Body of pancreas (tissue), 4 donors: ENCODE measurements around the gene SRPX2. TPM values are rescaled to one million over a fixed set of nuclear protein-coding genes. Genes with fewer than 3 reads are reported as not detected.

ENCODE experiments used
- ATAC-seq: fragments of 150-250 bp; one replicate; pipeline ENCODE4 v1.9.1; 2016
- DNase-seq, 4 donors: peaks; one replicate each; pipeline ENCODE4 v3.0.0-alpha.2; 2019
- H3K27ac ChIP-seq, 4 donors: fragments of 200-600 bp; sonication (generic); 1 replicate in 3 of 4; 2 replicates in 1 of 4; pipeline versions ENCODE4 v1.5.1 to v1.6.1; 2016 to 2019; ENCODE audit warnings: mild to moderate bottlenecking in 1 of 4, mixed read lengths in 1 of 4, moderate library complexity in 1 of 4
- H3K27me3 ChIP-seq, 2 donors: fragments of 200-600 bp; sonication (generic); one replicate each; pipeline ENCODE4 v1.6.0; 2016; ENCODE audit warnings: mild to moderate bottlenecking in 1 of 2
- H3K36me3 ChIP-seq, 2 donors: fragments of 200-600 bp; sonication (generic); replicated peaks in 1 of 2; 2 replicates each; pipeline ENCODE4 v1.5.1; 2016; ENCODE audit warnings: low read depth in 2 of 2; ENCODE audit not compliant: insufficient read depth in 1 of 2
- H3K4me1 ChIP-seq: fragments of 200-600 bp; sonication (generic); one replicate; pipeline ENCODE4 v1.6.0; 2016
- H3K4me3 ChIP-seq, 2 donors: fragments of 200-600 bp; sonication (generic); 1 replicate in 1 of 2; 2 replicates in 1 of 2; pipeline ENCODE4 v1.5.1; 2016 to 2019
- H3K9me3 ChIP-seq, 3 donors: fragments of 200-600 bp; sonication (generic); 1 replicate in 2 of 3; 2 replicates in 1 of 3; pipeline ENCODE4 v1.5.1; 2016
- CTCF ChIP-seq, 7 experiments: fragments of 450-650 bp in 4 of 7; fragments of 200-600 bp in 3 of 7; sonication (generic) in 3 of 7; IDR thresholded peaks; one replicate each; pipeline ENCODE4 v1.5.1; 2016 to 2019; ENCODE audit warnings: antibody characterized with exemption in 7 of 7
- POLR2A ChIP-seq, 3 donors: fragments of 450-650 bp; IDR thresholded peaks; one replicate each; pipeline ENCODE4 v1.6.1; 2016; ENCODE audit warnings: antibody characterized with exemption in 3 of 3, mild to moderate bottlenecking in 2 of 3
- WGBS, 2 donors: methylation state at CpG; one replicate each; pipeline ENCODE4 v1.1.5; 2017; 5-methylcytosine and 5-hydroxymethylcytosine counted together
- intact Hi-C: fragments of 100-400 bp; cut with DNase I; formaldehyde crosslinking; loops from one replicate; pipeline ENCODE4 v1.15.1; 2023
- total RNA-seq, 2 donors: library from RNA; depleted of rRNA; stranded (reverse); fragments of >200 nt; gene quantifications; one replicate each; pipeline ENCODE4 v1.1.0, GENCODE V29; 2016

The SRPX2 gene
- total RNA-seq, 2 donors from 2014 or later = 8.6 to 15.5 TPM

GRCh38 chrX:100687128-100687527 is 43.1 kb downstream of the SRPX2 start:
- TF ChIP-seq POLR2A (IDR thresholded peaks at IDR 0.05) (no peak), CTCF (IDR thresholded peaks at IDR 0.05) (no peak)
- H3K4me3 ChIP-seq = no peak overlapping the region
- no peaks in the 10 kb centered on the region for H3K36me3 ChIP-seq
- 48 to 60% methylated on average over 4 to 6 of the region's 6 CpGs for WGBS, 2 donors
- H3K27ac ChIP-seq = no peak overlapping the region
- DNase-seq (no peak), ATAC-seq (no peak)
- no peaks in the 10 kb centered on the region for H3K4me1 ChIP-seq
- H3K27me3 ChIP-seq = no peaks in the 10 kb centered on the region
- intact Hi-C loops = loop anchor here (5.0 kb wide), 1 partner anchor 80 kb away; no protein-coding TSS in a partner anchor
- H3K9me3 ChIP-seq = no peaks in the 10 kb centered on the region

GRCh38 chrX:100687546-100687945 is 43.5 kb downstream of the SRPX2 start:
- intact Hi-C loops = loop anchor here (5.0 kb wide), 1 partner anchor 80 kb away; no protein-coding TSS in a partner anchor

GRCh38 chrX:100695302-100695701 is 51.3 kb downstream of the SRPX2 start:
- H3K9me3 ChIP-seq = no peaks in the 10 kb centered on the region
- no peak overlapping the region for H3K27ac ChIP-seq
- no peak overlapping the region for H3K4me3 ChIP-seq
- ATAC-seq = no peak
- no peaks in the 10 kb centered on the region for H3K27me3 ChIP-seq
- intact Hi-C loops = no loop called here
- H3K4me1 ChIP-seq = no peaks in the 10 kb centered on the region
- TF ChIP-seq CTCF (IDR thresholded peaks at IDR 0.05) = no peak
- TF ChIP-seq POLR2A (IDR thresholded peaks at IDR 0.05) = no peak
- no peaks in the 10 kb centered on the region for H3K36me3 ChIP-seq
- WGBS, 2 donors = 69 to 90% methylated on average over 2 of the region's 2 CpGs
- no peak for DNase-seq

More at GRCh38 chrX:100687546-100687945, 43.5 kb downstream of the SRPX2 start:
- H3K9me3 ChIP-seq = no peaks in the 10 kb centered on the region
- H3K4me3 ChIP-seq = no peak overlapping the region
- no peaks in the 10 kb centered on the region for H3K36me3 ChIP-seq
- H3K4me1 ChIP-seq = no peaks in the 10 kb centered on the region
- H3K27ac ChIP-seq = no peak overlapping the region
- 47 to 61% methylated on average over 2 of the region's 2 CpGs for WGBS, 2 donors
- DNase-seq = no peak
- ATAC-seq = no peak
- H3K27me3 ChIP-seq = no peaks in the 10 kb centered on the region
- TF ChIP-seq CTCF (IDR thresholded peaks at IDR 0.05) (no peak), POLR2A (IDR thresholded peaks at IDR 0.05) (no peak)

- ATAC-seq (no peak), DNase-seq (no peak)
- WGBS, 2 donors = 66 to 70% methylated on average over 4 of the region's 4 CpGs
- Histone ChIP-seq H3K4me3 (no peak overlapping the region), H3K4me1 (no peaks in the 10 kb centered on the region), H3K9me3 (no peaks in the 10 kb centered on the region), H3K27ac (no peak overlapping the region), H3K27me3 (no peaks in the 10 kb centered on the region), H3K36me3 (no peaks in the 10 kb centered on the region)
- no peak for TF ChIP-seq POLR2A (IDR thresholded peaks at IDR 0.05)
- TF ChIP-seq CTCF (IDR thresholded peaks at IDR 0.05) = no peak
- intact Hi-C loops = no loop called here
These were observed 52.0 kb downstream of the SRPX2 start for GRCh38 chrX:100695991-100696390.

GRCh38 chrX:100696699-100697351 is 52.8 kb downstream of the SRPX2 start:
- WGBS, 2 donors = 78 to 86% methylated on average over 3 of the region's 3 CpGs
- intact Hi-C loops = no loop called here
- H3K36me3 ChIP-seq = no peaks in the 10 kb centered on the region
- TF ChIP-seq POLR2A (IDR thresholded peaks at IDR 0.05) (no peak), CTCF (IDR thresholded peaks at IDR 0.05) (no peak)
- no peak overlapping the region for H3K4me3 ChIP-seq
- no peaks in the 10 kb centered on the region for H3K27me3 ChIP-seq
- ATAC-seq (no peak), DNase-seq (no peak)
- H3K27ac ChIP-seq = no peak overlapping the region
- H3K4me1 ChIP-seq = no peaks in the 10 kb centered on the region
- H3K9me3 ChIP-seq = no peaks in the 10 kb centered on the region
